ENCODE measurements around the gene SERPINA6. TPM values are rescaled to one million over a fixed set of nuclear protein-coding genes. Genes with fewer than 3 reads are reported as not detected.

The SERPINA6 gene
- total and polyA plus RNA-seq, 9 donors, result 0.18 to 15.4 (median 0.56) TPM; not detected in 4

- intact Hi-C loops (cut with DNase I), result no loop called here
- Histone ChIP-seq H3K4me3 (no peak overlapping the region), H3K36me3 (no peaks in the 10 kb centered on the region), H3K4me1 (ENCODE audit: insufficient read depth) (no peaks in the 10 kb centered on the region), H3K9me3 (no peaks in the 10 kb centered on the region), H3K27ac (no peak overlapping the region), H3K27me3 (no peaks in the 10 kb centered on the region)
- 90 to 93% (median 91%) methylated on average over 3 of the region's 3 CpGs for WGBS, 3 donors
- no peak for DNase-seq
- no peak for TF ChIP-seq EP300 (IDR thresholded peaks at IDR 0.05)
- TF ChIP-seq CTCF (IDR thresholded peaks at IDR 0.05), result no peak
- no peak for TF ChIP-seq POLR2A (IDR thresholded peaks at IDR 0.05)
Observed at GRCh38 chr14:94292526-94292871, 30.6 kb downstream of the SERPINA6 start.

GRCh38 chr14:94291906-94292525 is 31.1 kb downstream of the SERPINA6 start:
- no peak for DNase-seq
- no peaks in the 10 kb centered on the region for H3K9me3 ChIP-seq
- no peak overlapping the region for H3K4me3 ChIP-seq
- no peaks in the 10 kb centered on the region for H3K27me3 ChIP-seq
- no peaks in the 10 kb centered on the region for H3K4me1 ChIP-seq (ENCODE audit: insufficient read depth)
- H3K27ac ChIP-seq, result no peak overlapping the region
- 77 to 78% (median 78%) methylated on average over 15 of the region's 15 CpGs for WGBS, 3 donors
- intact Hi-C loops (cut with DNase I), result no loop called here
- H3K36me3 ChIP-seq, result no peaks in the 10 kb centered on the region
- TF ChIP-seq CTCF (IDR thresholded peaks at IDR 0.05) (no peak), EP300 (IDR thresholded peaks at IDR 0.05) (no peak), POLR2A (IDR thresholded peaks at IDR 0.05) (no peak)

- whole genome bisulfite sequencing, 3 donors, result 80 to 85% (median 82%) methylated on average over 13 of the region's 13 CpGs
- Histone ChIP-seq H3K9me3 (no peaks in the 10 kb centered on the region), H3K4me3 (no peak overlapping the region), H3K27me3 (no peaks in the 10 kb centered on the region), H3K27ac (no peak overlapping the region), H3K36me3 (no peaks in the 10 kb centered on the region), H3K4me1 (ENCODE audit: insufficient read depth) (no peaks in the 10 kb centered on the region)
- DNase-seq, result no peak
- TF ChIP-seq EP300 (IDR thresholded peaks at IDR 0.05) (no peak), POLR2A (IDR thresholded peaks at IDR 0.05) (no peak), CTCF (IDR thresholded peaks at IDR 0.05) (no peak)
- intact Hi-C loops (cut with DNase I), result no loop called here
Observed at GRCh38 chr14:94291159-94291905, 31.8 kb downstream of the SERPINA6 start.

- H3K36me3 ChIP-seq, result no peaks in the 10 kb centered on the region
- TF ChIP-seq EP300 (IDR thresholded peaks at IDR 0.05), result no peak
- no peak for TF ChIP-seq POLR2A (IDR thresholded peaks at IDR 0.05)
- TF ChIP-seq CTCF (IDR thresholded peaks at IDR 0.05), result no peak
- DNase-seq, result peak in 1 of 5 donors; percentile 50
- no peak overlapping the region for H3K4me3 ChIP-seq
- H3K27ac ChIP-seq, result no peak overlapping the region
- no peaks in the 10 kb centered on the region for H3K9me3 ChIP-seq
- intact Hi-C loops (cut with DNase I), result no loop called here
- WGBS, 3 donors, result 50 to 51% (median 50%) methylated on average over 8 of the region's 8 CpGs
- no peaks in the 10 kb centered on the region for H3K4me1 ChIP-seq (ENCODE audit: insufficient read depth)
- no peaks in the 10 kb centered on the region for H3K27me3 ChIP-seq
Observed at GRCh38 chr14:94290197-94290596, 32.9 kb downstream of the SERPINA6 start.

Data from ovary (tissue), 9 donors.